CD4-positive, alpha-beta T cell treated with Interleukin-2 at 100 ng/mL for 4 hours (primary cell): Measurements from ENCODE around the gene HMHB1.
A peak's percentile ranks its signal among the peaks of the same experiment; 100 is the strongest.
"Not testable (repeated sequence)": the region's sequence is repeated elsewhere in the genome, so short reads cannot be mapped to it uniquely, and the experiment has no call there.

Experiments
- DNase-seq: peaks from one replicate; pipeline ENCODE4 v3.0.0-alpha.2; 2020; ENCODE audit warnings: low spot score

The HMHB1 gene

GRCh38 chr5:143801252-143801939, 10.6 kb upstream of the HMHB1 start:
- DNase-seq, result no peak

GRCh38 chr5:143805861-143806260, 6.1 kb upstream of the HMHB1 start:
- DNase-seq, result no peak

DNA sequence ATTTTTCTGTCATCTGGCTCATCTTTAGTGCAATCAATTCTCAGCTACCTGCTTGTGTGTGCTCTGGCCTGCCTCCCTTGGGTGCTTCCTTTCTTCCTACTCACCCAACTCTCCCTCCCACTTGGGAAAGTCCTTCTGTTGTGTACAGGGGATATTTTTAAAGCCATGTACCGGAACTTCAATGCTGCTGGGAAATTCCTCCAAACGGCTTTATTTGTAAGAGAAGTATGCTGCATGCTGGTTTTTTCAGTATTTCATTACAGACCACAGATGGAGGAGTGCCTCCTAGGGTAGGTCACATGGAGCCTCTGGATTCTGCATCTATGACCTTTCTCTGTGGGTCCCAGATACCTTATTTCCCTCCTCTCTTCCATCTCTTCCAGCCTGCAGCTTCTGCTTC, 5.4 kb upstream of the HMHB1 start:
- DNase-seq, result no peak

- no peak for DNase-seq
Observed at GRCh38 chr5:143807401-143807800, 4.6 kb upstream of the HMHB1 start.

GRCh38 chr5:143816370-143816769, 4.4 kb downstream of the HMHB1 start:
- not testable (repeated sequence) for DNase-seq

DNA sequence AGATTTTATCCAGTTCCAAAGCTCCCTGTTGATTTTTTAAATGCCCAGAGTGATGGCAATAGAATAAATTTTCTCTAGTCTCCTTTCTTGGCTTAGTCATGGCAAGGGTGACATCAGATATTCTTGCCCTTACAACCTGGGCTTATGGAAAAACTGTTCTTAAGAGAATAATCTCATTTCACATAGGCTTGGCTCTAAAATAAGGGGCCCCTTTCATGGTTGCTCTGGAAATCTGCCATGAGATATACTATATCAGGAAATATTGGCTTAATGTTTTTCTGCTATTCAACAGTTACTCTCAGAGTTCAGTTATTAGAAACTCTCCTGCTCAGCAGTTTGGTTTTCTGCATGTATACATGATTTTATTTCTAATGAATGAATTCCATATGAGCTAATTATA, 7.8 kb downstream of the HMHB1 start:
- DNase-seq, result no peak

- DNase-seq, result no peak
Observed at GRCh38 chr5:143820451-143820850, 8.5 kb downstream of the HMHB1 start.

DNA sequence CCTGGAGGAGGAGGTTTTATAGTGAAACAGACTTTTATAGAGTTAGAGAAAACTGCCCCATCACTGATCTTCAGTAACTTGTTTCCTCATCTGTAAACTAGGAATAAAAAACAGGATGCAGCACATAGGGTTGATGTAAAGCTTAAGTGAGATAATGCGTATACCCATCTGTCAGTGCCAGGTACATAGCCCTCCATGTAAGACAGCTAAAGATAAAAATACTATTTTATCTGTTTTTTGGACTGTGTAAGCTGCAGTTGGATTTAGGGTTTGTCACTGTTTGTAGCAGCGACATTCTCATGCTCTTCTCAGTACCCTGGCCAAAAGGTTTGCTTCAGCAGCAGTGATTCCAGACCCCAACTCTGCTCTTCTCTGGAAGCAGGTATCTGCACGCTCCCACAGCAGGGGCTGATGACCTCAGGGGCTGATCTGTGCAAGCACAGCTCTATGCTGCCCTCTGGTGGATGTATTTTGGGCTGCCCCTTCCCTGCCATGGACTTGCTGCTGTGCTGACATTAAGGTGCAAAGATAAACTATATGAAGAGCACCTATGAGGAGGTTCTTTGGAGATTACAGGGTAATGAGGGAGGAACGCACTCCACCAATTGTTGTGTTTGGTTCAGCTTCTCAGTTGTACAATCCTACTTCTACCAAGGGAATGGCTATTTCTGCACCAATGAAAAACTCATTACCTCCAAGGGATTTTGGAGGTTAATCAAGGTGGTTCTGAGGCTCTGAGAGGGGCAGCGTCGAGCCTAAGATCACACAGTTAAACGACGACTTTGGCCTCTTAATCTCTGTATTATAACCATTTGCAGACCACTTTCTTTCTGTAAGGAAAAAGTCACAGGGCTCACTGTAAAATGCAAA, 13.1 kb downstream of the HMHB1 start:
- DNase-seq, result peak; percentile 88

- peak; percentile 34 for DNase-seq
Observed at GRCh38 chr5:143826951-143827444, 15.0 kb downstream of the HMHB1 start.

DNA sequence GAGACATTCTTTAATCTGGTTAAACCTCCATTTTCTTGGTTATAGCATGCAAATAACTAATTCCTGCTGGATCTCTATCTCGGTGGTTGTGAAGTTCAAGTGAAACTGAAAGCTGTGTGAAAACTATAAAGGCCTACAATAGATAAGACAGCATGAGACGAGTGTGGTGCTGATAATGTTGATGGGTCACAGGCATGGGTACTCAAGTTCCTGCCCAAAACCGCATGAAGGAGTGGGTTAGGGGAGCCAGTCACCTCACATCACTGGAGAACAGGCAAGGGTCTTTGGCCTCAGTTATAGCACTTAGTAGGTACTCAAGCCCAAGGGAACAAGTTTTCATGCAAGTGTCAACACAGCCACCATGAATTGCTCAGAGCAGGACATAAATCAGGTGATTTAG, 16.7 kb downstream of the HMHB1 start:
- DNase-seq, result peak; percentile 29

- DNase-seq, result no peak
Observed at GRCh38 chr5:143833177-143833576, 21.2 kb downstream of the HMHB1 start.

DNA sequence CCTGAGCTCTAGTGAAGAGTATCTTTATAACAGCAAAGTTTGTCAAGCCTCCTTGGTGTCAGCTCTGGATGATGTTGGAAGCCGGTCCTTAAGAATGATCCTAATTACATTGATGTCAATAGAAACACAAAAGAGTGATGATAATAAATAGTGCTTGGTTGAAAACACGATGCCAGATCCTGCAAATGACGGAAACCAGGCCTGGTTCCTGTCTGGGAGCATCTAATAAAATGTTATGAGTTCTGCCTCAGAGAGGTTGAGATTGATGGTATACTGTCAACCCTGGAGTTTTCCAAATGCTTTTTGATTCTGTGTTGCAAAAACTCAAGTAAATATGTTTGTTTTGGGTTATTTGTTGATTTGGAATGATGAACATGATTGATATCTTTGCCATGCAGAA, 23.3 kb downstream of the HMHB1 start:
- DNase-seq, result no peak

GRCh38 chr5:143836161-143836725, 24.3 kb downstream of the HMHB1 start:
- no peak for DNase-seq

DNA sequence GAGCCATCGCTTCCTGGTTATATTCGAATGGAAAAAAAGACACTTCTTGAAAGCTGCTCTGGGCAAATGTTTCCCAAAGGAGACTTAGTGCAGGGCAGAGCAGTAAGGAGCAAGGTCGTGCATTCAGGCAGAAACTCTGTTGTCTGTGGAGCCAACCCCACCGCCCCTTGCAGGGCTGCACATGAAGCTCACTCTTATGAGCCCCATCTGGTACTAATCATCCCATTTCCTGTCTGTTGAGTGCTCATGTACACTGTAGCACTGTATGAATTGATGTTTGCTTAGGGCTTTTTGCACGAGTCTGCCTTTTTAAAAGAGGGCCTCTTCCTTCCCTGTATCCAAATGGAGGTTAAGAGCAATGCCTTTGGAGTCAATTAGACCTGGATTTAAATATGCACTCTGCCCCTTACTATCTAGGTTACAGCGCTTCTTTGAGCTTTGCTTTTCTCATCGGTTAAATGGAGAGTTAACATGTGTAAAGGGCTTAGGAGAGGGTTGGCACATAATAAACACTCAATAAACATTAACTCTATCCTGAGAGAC, 25.4 kb downstream of the HMHB1 start:
- no peak for DNase-seq

DNA sequence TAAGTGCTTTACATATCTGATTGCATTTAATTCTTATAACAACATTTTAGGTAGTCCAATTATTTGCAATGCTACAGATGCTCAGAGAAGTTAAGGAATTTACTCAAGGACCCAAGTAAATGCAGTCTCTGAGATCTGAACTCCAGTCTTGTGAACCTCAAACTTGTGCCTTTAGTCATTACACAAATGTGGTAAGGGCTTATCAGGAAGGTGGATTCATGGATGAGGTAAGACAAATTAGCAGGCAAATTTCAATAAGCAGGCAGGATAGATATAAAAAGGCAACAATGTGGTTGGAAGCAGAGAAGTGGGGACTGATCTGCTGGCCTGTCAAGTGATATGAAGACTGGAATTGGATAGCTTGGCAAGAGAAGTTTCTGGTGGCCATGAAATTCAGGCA, 29.5 kb downstream of the HMHB1 start:
- DNase-seq, result no peak

DNA sequence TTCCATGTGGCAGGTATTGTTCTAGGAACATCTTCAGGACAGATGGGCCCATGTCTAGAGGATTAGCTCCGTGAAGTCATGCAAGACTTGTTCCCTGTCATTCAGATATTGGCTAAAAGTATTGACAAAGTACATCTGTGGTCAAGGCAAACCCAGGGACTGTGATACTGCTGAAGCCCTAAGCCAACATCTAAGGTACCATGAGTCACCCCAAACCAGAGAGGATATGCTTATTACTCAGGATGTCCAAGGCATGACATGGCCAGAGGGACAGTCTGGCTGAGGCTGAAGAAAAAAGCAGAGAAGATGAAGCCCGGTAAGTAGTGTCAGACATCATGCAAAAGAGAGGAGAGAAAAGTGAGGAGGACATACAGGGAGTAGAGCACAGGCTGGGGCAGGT, 31.0 kb downstream of the HMHB1 start:
- DNase-seq, result no peak

- no peak for DNase-seq
Observed at GRCh38 chr5:143843461-143843860, 31.5 kb downstream of the HMHB1 start.

DNA sequence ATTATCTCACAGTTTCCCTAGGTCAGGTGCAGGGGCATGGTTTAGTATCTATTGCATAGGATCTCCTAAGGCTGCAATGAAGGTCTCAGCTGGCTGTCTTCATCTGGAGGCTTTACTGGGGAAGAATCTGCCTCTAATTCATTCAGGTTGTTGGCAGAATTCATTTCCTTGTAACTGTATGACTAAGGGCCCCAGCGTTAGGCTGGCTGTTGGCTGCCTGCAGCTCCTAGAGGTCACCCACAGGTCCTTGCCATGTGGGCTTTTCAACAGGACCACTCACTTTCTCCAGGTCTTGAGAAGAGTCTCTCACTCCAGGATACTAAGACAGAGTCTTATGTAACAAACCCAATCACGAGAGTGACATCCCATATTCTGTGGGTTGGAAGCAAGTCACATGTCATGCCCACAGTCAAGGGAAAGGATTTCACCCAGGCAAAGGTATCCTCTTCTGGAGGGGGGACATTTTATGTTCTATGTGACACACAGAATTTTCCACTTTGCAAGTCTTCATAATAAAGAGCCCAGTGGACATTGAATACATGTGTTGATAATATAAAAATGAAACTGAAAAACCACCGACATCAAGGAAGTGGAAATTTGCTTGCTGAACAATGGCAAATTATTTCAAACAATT, 38.2 kb downstream of the HMHB1 start:
- DNase-seq, result no peak

- DNase-seq, result no peak
Observed at GRCh38 chr5:143851383-143851782, 39.4 kb downstream of the HMHB1 start.

DNA sequence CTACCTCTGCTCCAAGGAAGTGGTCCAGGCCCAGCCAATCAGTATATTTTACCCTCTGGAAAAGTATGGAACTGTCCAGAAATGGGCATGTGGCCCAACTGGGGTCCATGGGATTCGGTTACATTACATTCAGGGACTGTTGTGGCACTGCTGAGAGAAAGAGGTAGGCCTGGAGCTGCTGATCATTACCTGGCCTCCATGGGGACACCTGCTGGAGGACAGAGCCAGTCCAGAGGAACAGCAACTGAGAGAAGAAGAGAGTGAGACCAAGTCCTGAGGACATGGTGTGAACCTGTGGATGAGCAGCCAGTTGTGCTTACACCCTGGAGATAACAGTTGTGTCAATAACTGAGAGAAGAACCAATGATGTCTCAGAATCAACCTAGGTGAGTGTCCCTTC, 48.2 kb downstream of the HMHB1 start:
- DNase-seq, result no peak

GRCh38 chr5:143862271-143862670, 50.3 kb downstream of the HMHB1 start:
- no peak for DNase-seq

DNA sequence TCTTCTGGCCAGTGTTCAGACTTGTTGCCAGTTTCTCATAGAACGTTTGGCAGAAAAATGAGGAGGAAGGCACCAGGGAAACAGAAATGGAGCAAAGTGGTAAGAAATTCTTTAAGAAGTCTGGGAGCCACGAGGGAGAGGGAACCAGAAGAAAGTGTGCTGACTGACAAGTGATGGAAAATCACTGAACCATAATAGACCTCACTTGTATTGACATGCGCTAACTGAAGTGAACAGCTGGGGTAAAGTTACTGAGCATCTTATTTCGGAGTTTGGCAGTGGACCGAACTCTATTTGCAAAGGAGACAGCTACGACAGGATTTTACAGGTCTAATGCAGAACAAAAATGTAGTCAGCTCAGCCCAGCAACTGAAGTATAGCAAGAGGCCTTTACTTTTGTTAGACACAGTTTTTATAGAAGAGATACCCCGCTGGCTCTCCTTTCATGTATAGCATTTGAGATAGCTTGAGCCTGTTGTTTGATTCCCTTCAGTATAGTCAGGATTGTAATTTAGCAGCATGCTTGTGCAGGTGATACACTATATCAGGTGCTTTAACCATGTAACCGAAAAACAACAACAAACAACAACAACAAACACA, 53.6 kb downstream of the HMHB1 start:
- DNase-seq, result no peak
